Dermis blood vessel endothelial cell (primary cell): ENCODE data around the gene NAXD. TPM values are rescaled to one million over a fixed set of nuclear protein-coding genes. Genes with fewer than 3 reads are reported as not detected.
A peak's percentile ranks its signal among the peaks of the same experiment; 100 is the strongest.
"Not testable (repeated sequence)": the region's sequence is repeated elsewhere in the genome, so short reads cannot be mapped to it uniquely, and the experiment has no call there.

ENCODE experiments used
- DNase-seq: peaks from one replicate; pipeline ENCODE4 v3.0.0; 2010
- total RNA-seq: library from RNA; depleted of rRNA; stranded (reverse); fragments of >200 nt; gene quantifications from 2 replicates; pipeline ENCODE4 v1.2.3, GENCODE V29; 2014

The NAXD gene
- total RNA-seq = 23.8 and 24.8 TPM in 2 replicates

DNA sequence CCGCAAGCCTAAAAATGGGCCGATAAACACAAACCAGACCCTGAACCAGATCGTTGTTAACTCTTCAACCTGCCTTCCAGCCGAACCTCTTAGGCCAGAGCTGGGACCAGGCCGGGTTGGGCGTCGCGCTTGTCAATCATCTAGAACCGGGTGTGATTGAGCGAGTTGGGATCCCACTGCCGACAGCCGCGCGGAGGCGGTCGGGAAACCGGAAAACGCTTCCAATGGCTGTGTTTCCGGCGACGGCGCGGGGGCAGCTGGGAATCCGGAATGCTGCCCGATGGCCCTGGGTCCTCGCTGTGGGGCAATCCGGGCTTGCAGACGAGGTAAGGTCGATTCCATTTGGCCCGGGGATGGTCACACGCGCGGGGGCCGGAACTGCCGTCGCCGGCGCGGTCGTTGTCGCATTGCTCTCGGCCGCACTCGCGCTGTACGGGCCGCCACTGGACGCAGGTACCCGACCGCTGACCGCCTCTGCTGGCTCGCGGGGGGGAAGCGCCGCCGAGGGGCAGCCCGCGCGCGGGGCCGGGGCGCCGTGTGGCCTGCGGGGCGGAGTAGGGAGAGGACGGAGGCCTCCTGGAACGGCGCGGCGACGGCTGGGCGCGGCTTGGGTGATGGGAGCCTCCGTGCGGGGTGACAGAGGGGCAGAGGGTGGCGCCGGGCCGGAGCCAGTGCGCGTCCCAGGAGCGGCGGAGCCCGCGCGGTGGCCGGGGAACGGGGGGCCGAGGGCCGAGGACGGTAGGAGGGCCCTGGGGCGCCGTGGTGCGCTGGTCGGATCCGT lies at the start of gene NAXD:
Gene NAXD, plus strand, starts transcription at position 224 of the 781 bp plus-strand sequence. Its CDS starts 57 bp downstream, at position 281.
- DNase-seq = peak; percentile 98

DNA sequence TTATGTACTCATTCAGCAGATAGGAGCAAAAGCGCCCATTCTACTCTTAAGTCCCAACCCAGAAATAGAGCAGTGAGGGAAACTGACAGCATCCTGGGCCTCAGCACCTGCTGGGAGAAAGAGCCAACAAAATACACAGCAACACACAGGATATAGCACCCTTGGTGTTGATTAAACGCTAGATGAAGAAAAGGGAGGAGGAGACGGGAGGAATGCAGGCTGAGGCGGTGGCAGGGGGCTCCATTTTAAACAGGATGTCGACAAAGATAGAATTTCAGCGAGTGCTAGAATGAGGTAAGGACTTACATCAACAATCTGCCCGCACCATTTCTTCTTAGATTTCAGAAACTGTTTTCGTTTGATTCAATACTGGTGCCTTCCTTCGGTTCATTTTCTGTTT lies 49.2 kb upstream of the NAXD start:
- no peak for DNase-seq

DNA sequence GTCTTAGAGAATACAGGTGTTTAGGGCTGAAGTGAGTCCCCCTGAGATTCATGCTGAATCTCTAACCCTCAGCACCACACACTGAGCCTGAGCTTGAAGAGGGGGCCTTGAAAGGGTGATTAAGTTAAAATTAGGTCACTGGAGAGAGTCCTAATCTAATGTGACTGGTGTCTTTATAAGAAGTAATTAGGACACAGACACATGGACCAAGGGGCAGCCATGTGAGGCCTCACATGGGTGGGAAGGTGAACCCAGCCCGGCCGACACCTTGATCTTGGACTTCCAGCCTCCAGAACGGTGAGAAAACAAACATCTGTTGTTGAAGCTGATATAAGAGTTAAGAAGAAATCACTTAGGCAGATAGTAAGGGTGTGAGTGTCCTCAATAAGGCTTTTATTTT lies 46.7 kb upstream of the NAXD start:
- no peak for DNase-seq

DNA sequence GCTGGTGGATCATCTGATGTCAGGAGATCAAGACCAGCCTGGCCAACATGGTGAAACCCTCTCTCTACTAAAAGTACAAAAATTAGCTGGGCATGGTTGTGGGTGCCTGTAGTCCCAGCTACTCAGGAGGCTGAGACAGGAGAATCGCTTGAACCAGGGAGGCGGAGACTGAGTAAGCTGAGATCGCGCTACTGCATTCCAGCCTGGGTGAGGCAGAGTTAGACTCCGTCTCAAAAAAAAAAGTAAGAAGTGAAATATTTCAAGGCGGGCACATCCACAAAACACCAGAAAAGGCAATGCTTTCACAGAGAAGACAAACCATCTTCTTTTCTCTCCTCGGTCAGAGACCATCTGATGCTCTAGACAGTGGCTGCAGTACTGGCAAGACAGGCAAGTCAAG lies 45.4 kb upstream of the NAXD start:
- not testable (repeated sequence) for DNase-seq

DNA sequence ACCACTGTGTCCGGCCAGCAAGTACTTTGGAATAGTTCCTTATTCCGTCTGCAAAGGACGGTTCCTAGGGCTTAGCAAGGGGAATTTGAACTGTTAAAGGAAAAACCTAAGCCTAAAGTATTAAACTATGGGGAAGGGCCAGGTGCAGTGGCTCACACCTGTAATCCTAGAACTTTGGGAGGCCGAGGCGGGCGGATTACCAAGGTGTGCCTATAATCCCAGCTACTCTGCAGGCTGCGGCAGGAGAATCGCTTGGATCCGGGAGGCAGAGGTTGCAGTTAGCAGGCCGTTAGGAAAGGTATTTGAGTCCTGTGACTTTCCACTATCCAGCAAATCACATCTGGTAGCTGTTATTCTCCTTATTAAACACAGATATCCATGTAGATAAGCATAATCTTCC lies 44.5 kb upstream of the NAXD start:
- no peak for DNase-seq

DNA sequence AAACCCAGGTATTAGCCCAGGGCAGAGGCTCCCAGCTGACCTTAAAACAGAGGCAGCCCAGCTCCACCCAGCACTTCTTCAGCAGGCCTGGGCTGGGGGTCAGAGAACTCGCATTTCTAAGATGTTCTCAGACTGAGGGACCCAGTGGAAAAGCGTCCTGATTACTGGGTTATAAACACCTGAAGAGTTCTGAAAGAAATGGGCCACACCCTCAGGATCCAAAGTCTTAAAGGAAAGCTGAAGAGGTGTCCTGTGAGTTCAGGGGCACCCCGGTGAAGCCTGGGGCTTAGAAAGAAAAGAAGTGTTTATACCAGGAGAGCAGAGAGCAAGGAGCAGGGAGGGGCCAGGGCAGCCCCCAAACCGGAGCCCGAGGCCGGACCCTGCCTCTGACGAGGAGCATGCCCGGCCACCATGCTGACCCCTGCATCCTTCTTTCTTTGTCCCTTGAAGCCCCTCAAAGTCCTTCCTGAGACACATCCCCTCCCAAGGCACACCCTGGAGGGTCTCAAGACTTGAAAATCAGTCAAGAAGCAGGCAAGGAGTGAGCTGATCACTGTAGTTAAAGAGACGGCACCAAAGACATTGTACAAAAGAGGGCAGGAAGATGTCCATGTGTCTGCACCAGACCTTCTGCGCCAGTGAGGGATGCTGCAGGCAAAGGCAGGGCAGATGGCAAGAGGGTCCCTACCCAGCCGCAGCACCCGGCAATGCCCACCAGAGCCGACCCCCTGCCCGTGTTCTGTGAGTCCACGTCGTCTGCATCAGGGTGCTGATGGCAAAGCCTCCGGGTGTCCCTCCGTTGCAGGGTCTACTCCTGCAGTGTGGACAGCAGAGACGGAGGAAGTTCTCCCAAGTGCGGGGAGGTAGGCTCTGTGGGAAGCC lies 43.2 kb upstream of the NAXD start:
- DNase-seq = no peak

DNA sequence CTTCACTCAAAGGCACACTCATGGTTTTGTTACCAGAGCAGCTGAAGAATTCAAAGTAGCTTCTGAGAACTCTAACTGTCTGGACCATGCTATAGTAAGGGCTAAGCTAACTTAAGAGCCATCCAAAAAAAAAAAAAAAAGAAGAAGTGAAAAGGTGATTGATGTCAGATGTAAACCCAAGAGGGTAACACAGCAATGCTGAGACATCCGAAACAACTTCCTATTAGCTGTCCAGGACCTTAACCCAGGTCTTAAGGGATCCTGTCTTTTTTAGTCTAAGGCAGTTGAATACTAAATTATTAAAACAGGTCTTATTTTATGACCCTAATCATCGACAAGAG lies 42.6 kb upstream of the NAXD start:
- DNase-seq = no peak

DNA sequence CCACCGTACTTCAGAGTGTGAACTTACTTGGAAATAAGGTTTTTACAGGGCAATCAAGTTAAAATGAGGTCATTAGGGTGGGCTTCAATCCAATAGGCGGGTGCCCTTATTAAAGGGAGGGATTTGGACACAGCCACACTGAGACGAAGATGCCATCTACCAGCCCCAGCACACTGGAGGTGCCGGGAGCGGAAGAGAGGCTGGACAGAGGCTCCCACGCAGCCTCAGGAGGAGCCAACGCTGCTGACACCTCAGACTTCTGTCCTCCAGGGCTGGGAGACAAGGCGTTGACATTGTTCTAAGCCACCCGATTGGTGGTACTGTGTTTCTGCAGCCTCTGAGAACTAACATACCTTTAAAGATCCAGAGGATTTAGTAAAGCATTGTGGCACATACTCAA lies 41.2 kb upstream of the NAXD start:
- DNase-seq = no peak

DNA sequence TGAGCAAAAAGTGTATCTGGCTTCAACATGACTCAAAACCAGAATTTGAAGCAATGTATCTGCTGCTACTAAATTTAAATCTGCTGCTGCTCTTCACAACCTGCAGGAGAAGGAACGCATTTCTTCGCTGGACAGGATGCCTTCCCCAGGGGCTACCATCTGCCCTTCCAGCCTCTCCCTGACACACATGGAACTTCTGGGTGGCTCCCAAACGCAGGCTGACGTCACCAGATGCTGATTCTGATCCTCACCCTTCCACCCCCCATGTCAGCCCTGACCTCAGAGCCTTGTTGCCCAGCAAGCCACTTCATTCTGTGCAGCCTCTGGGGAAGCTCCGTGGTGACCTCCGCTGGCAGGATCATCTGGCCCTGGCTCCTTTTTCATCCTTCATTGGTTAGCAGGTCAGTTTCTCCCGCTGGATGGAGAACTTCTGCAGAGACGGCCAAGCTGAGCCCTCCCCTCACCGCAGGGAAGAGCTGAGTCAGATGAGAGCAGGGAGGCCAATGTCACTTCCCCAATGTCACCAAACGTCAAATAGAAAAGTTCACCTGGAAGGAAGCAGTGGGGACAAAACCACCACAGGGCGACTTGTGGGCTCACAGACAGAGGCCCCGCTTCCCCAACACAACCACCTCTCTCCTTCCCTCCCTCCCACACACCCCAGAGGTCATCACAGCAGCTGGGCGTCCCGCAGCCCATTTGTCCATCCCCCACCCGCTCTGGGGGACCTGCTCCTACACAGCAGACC lies 39.8 kb upstream of the NAXD start:
- no peak for DNase-seq

DNA sequence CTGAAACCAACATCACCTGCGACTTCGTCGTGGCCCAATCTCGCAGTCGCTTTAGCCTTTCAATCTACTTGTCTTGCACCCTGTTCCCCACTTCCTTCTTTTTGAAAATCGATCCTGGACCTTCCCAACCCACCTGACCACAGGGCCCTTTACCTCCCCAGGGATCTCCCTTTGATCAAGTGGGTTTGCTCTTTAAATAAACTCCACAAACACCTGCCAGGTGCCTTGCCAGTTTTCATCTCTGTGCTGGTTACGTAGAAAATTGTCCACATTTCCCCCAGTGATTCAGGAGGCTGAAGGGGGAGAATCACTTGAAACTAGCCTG lies 39.3 kb upstream of the NAXD start:
- no peak for DNase-seq

DNA sequence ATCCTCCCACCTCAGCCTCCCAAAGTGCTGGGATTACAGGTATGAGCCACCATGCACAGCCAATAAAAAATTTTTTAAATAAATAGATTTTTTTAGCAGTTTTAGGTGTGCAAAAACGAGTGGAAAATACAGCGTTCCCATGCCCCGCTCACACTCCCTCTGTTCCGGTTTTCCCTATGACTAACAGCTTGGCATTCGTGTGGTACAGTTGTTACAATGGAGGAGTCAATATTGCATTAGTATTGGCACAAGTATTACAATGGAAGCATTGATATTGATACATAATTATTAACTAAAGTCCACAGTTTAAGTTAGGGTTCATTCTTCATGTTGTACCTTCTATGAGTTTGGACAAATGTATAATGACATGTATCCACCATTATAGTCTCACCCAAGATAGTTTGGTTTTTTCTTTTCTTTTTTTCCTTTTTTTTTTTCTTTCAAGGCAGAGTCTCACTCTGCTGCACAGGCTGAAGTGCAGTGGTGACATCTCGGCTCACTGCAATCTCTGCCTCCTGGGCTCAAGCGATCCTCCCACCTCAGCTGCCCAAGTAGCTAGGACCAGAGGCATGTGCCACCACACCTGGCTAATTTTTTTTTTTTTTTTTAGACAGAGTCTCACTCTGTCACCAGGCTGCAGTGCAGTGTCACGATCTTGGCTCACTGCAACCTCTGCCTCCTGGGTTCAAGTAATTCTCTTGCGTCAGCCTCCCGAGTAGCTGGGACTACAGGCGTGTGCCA lies 38.4 kb upstream of the NAXD start:
- DNase-seq = no peak

DNA sequence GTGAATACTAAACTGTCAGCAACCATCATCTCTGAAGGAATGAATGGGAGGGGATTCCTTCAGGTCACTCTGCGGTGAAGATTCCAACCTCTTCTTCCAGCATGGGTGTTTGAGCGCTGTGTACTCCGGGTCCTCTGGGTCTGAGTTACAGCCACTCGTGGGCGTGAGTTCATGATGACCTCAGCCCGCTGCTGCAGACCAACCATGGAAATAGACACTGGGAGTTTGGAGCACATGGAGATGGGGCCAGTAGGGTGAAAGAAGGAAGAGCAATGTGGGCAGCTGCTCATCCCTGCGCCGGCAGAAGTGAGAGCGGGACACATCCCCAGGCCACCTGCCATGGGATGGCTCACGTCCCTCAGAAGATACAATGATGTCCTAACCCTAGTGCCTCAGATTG lies 37.0 kb upstream of the NAXD start:
- no peak for DNase-seq

DNA sequence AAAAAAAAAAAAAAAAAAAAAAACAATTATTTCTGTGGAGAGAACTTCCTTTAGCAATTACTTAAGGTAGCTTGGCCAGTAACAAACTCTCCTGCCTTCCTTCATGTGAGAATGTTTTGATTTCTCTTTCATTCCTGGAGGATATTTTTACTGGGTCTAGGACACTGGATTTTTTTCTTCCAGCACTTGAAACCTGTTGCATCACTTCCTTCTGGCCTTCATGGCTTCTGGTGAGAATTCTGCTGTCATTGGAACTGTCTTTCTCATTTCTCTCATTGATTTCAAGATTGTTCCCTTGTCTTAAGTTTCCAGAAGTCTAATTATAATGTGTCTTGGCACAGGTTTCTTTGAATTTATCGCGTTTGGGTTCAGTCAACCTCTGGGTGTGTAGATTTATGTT lies 34.5 kb upstream of the NAXD start:
- no peak for DNase-seq

DNA sequence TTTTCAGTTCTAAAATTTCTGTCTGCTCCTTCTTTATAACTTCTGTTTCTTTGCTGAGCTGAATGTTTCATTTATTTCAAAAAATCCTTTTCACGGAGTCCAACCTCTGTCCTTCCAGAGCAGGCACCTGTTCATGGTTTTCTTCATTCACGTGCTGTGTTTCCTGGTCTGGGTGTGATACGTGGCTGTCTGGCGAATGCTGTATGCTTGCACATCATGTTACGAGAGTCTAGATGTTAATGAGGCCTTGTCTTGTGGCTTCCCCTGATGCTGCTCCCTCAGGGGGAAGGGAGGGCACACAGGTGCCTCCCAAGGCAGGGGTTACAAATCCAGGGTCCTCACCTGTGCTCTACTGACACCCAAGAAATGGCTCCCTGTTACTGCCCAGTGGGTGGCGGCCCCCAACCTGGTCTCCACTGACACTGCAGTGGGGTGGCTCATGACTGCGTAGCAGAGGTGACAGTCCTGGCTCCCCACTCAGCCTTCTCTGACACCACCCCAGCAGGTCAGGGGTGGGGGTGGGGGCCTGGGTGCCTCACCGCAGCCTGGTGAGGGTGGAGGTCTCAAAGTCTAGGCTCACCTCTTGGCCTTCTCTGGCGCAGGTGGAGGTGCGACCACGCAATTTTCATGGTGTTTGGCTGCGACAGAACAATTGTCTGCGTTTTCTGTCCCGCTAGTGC lies 33.7 kb upstream of the NAXD start:
- no peak for DNase-seq

DNA sequence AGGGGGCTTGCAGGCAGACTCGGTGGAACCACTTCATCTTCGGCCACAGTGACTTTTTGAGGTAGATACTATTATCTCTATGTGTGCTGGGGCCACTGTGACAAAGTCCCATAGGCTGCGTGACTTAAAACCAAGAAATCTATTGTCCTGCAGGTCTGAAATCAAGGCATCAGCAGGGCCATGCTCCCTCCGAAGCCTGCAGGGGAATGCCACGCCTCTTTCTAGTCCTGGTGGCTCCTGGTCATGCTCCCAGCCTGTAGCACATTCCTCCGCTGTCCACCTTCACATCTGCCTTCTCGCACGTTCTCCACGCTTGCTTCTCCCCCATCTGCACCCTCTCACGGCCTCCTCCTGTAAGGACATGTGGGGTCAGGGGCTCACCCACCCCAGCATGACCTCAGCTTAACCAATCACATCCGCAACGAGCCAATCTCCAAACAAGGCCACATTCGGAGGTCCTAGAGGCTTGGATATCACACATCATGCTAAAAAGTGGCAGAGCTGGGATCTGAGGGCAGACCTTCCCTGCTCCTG lies 32.9 kb upstream of the NAXD start:
- no peak for DNase-seq

DNA sequence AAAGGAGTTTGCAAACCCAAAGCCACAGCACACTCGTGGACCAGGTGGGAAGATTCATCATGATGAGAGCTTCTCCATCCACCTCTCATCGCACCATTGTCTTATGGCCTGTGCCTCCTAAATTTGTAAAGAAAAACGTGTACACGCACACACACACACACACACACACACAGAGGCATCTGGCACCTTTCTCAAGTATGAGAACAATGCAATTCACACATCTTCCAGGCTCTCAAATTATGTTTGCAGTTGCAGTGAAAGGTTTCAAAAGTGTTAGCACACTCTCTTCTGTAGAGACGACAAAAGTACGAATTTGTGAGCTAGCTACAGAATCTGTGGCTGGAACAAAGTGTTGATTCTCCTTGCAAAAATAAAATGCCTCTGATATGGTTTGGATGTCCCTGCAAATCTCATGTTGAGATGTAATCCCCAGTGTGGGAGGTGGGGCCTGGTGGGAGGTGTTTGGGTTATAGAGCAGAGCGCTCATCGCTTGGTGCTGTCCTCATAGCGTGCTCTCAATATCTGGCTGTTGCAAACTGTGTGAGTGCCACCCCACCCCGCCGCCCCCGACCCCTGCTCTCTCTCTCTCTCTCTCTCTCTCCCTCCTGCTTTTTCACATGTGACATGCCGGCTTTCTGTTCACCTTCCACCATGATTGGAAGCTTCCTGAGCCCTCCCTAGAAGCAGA lies 32.0 kb upstream of the NAXD start:
- DNase-seq = no peak

DNA sequence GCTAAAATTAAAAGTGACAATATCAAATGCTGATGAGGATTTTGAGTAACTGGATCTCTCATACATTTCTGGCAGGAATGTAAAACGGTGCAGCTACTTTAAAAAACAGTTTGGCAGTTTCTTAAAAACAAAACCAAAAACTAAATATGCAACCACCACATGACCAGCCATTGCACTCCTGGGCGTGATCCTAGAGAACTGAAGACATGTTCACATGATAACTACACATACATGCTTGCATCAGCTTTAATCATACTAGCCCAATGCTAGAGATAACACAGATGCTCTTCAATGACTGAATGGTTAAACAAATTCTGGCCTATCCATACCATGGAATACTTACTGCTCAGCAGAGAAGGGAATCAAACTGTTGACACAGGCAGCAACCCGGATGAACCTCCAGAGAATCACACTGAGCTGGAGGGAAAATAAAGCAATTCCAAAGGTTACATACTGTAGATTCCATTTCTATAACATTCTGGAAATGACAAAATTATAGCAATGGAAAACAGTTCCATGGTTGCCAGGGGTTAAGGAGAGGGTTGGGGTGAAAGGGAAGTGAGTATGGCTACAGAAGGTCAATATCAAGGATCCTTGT lies 25.5 kb upstream of the NAXD start:
- no peak for DNase-seq

DNA sequence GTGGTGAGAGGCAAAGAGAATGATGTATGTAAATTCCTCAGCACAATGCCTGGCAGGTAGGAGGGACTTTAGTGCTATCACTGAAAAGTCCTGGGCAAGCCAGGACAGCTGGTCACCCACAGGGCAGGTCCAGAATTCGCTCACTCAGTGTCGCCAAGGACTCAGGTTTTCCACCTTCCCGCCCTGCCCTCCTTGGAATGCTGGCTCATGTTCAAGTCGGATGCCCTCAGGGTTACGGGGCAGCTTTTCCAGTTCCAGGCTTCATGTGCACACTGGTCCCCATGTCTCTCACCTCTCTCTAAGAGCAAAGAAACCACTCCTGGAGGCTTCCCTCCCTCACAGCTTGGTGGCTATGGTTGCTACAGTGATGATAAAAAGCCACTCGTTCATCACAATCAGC lies 24.8 kb upstream of the NAXD start:
- no peak for DNase-seq

DNA sequence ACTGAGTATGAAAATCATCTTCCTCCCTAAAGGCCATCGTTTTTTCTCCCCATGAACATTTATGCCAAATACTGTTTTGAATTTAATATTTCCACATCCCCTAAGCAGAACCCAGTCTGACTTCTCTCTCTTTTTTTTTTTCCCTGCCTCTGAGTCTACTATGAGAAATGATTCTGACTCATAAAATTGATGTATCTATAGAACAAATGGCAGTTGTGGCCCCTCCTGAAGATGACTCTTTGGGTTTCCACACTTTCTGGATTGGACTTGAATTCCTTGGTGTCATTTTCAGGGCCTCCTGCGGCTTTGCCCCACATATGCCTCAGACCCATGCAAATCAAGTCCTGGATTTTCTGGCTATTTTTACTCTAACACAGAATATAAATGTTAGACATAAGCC lies 22.7 kb upstream of the NAXD start:
- no peak for DNase-seq

DNA sequence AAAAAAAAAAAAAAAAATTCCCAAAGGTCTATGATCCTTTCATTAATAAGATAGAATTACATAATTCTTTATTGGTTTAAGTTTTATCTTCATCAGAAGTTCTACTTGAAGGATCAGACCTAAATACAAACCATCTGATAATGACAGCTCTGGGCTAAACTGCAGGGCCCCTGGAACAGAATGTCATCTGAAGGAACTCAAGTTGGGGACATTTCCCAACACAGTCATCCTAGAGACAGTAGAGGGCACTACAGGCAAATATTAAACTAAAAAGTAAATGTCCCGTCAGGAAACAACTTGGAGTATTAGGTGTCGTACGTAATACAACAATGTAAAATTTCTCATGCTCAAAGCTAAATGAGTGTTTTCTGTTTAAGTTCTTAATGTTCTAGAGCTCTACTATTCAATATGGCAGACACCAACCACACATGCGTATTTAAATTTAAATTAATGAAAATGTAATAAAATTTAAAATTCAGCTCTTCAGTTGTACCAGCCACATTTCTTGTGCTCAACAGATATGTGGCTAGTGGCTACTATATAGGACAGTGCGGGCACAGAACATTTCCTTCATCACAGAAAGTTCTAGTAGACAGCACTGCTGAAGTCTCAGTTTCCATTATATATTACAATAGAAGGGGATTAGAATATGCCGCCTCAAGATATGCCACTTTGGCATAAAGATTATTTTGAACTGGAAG lies 21.8 kb upstream of the NAXD start:
- DNase-seq = peak; percentile 78
